Stomach (tissue), 9 donors: ENCODE results near the gene KITLG. TPM values are rescaled to one million over a fixed set of nuclear protein-coding genes. Genes with fewer than 3 reads are reported as not detected.

Experiments used
- DNase-seq, 2 donors: peaks; one replicate each; pipeline versions ENCODE4 v3.0.0 to v3.0.0-alpha.2; 2013 to 2019
- H3K27ac ChIP-seq, 5 donors: fragments of 200-600 bp in 4 of 5; sonication (generic) in 4 of 5; one replicate each; pipeline ENCODE4 v1.5.1; 2013 to 2019; ENCODE audit warnings: mild to moderate bottlenecking in 1 of 5, moderate library complexity in 1 of 5
- H3K27me3 ChIP-seq, 3 donors: fragments of 200-600 bp; sonication (generic); one replicate each; pipeline ENCODE4 v1.5.1; 2017 to 2019; ENCODE audit warnings: mixed run types in 1 of 3
- H3K36me3 ChIP-seq, 4 donors: fragments of 200-600 bp; sonication (generic); 1 replicate in 3 of 4; 2 replicates in 1 of 4; pipeline ENCODE4 v1.5.1; 2016 to 2019
- H3K4me1 ChIP-seq, 4 donors: fragments of 200-600 bp; sonication (generic); one replicate each; pipeline ENCODE4 v1.5.1; 2016 to 2019
- H3K4me3 ChIP-seq, 4 donors: fragments of 200-600 bp; sonication (generic) in 3 of 4; one replicate each; pipeline ENCODE4 v1.5.1; 2016 to 2019; ENCODE audit warnings: mild to moderate bottlenecking in 1 of 4
- H3K9me3 ChIP-seq, 4 donors: fragments of 200-600 bp; sonication (generic); one replicate each; pipeline ENCODE4 v1.5.1; 2016 to 2019
- CTCF ChIP-seq, 7 experiments: fragments of 450-650 bp in 4 of 7; fragments of 200-600 bp in 3 of 7; sonication (generic) in 3 of 7; IDR thresholded peaks; one replicate each; pipeline ENCODE4 v1.5.1; 2016 to 2019; ENCODE audit warnings: antibody characterized with exemption in 7 of 7, control low read depth in 2 of 7, mild to moderate bottlenecking in 1 of 7
- EP300 ChIP-seq: sonication (generic); formaldehyde crosslinking; IDR thresholded peaks from one replicate; pipeline ENCODE4 v1.6.1; 2017; ENCODE audit warnings: antibody characterized with exemption
- POLR2A ChIP-seq, 4 donors: fragments of 450-650 bp; IDR thresholded peaks; one replicate each; pipeline ENCODE4 v1.6.1; 2016; ENCODE audit warnings: antibody characterized with exemption in 4 of 4, control low read depth in 2 of 4, mild to moderate bottlenecking in 1 of 4, moderate library complexity in 1 of 4
- POLR2AphosphoS5 ChIP-seq, 3 donors: sonication (generic); formaldehyde crosslinking; IDR thresholded peaks; one replicate each; pipeline ENCODE4 v1.6.1; 2016; ENCODE audit warnings: antibody characterized with exemption in 3 of 3
- WGBS, 5 donors: extraction: QIAGEN DNeasy Blood & Tissue Kit in 3 of 5; methylation state at CpG; one replicate each; pipeline versions ENCODE4 v1.1.5 to v1.1.7; 2013 to 2018; 5-methylcytosine and 5-hydroxymethylcytosine counted together
- intact Hi-C: fragments of 100-400 bp; cut with DNase I; formaldehyde crosslinking; loops from one replicate; pipeline ENCODE4 v1.15.1; 2023; ENCODE audit warnings: low total_unique reads
- polyA plus RNA-seq, 3 donors: library from polyadenylated mRNA; stranded (reverse); fragments of 200-250 nt; gene quantifications; one replicate each; pipeline ENCODE4 v1.2.3, GENCODE V29; 2013
- total RNA-seq, 5 donors: library from RNA; depleted of rRNA; stranded (reverse); fragments of >200 nt; gene quantifications; one replicate each; pipeline versions ENCODE4 v1.1.0 to v1.2.3, GENCODE V29; 2014 to 2016
- donor health status: healthy with polysubstance abuse.
- donor health status: Bipolar disorder and iron deficiency.
- donor health status: healthy.

The KITLG gene
- total and polyA plus RNA-seq, 8 donors, result 4.6 to 62.4 (median 21.4) TPM

DNA sequence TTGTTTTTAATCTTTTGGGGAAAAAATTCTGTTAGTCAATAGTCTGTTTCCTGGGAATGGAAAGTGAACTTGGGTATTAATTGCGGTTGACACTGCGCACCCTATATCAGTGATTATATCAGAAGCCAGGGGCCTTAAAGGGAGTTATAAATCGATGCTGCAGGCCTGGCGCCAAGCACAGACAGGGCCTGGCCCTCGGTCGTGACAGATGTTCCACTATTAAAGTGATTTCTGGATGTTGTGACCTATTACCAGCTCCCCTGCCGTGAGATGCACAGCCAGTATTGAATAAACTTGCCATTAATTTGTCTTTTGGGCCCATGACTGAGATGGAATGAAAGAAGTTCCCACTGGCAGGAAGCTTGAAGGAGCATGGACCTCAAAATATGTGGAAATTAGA is 45.1 kb upstream of the KITLG start:
- TF ChIP-seq POLR2AphosphoS5 (IDR thresholded peaks at IDR 0.05) (no peak), CTCF (IDR thresholded peaks at IDR 0.05) (no peak), POLR2A (IDR thresholded peaks at IDR 0.05) (no peak)
- Histone ChIP-seq H3K4me3 (no peak overlapping the region), H3K9me3 (no peaks in the 10 kb centered on the region), H3K4me1 (peaks cover 11 to 32% (median 27%) of the 10 kb centered on the region in 4 donors), H3K27ac (no peak overlapping the region), H3K36me3 (no peaks in the 10 kb centered on the region), H3K27me3 (no peaks in the 10 kb centered on the region)
- intact Hi-C loops, result no loop called here
- DNase-seq, result no peak
- 76 to 87% (median 83%) methylated on average over 7 of the region's 7 CpGs for WGBS, 5 donors

DNA sequence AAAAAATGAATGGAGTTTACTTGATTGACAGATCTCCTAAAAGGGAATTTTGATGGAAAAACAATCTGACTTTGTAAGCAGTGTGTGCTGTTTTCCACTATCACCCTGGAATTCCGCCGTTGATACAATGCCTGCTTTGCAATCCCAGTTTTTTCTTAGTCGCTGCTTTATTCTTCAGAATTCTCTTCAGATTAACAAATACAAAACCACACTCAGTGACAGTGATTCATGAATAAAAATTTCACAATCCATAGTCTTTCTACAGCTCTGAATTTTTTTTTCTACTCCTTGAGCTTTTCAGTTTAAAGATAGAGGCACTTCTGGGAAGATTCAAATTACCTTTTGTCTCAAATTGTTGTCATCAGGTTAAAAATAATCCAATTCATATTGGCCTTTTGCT is 44.6 kb upstream of the KITLG start:
- Histone ChIP-seq H3K27ac (no peak overlapping the region), H3K4me1 (peaks cover 11 to 29% (median 24%) of the 10 kb centered on the region in 4 donors)
- intact Hi-C loops, result no loop called here

GRCh38 chr12:88623777-88624548 is 43.7 kb upstream of the KITLG start:
- H3K27ac ChIP-seq, result no peak overlapping the region
- H3K27me3 ChIP-seq, result no peaks in the 10 kb centered on the region
- DNase-seq, result no peak
- H3K36me3 ChIP-seq, result no peaks in the 10 kb centered on the region
- peaks cover 4 to 19% (median 14%) of the 10 kb centered on the region in 4 donors for H3K4me1 ChIP-seq
- intact Hi-C loops, result no loop called here
- H3K4me3 ChIP-seq, result no peak overlapping the region
- no peaks in the 10 kb centered on the region for H3K9me3 ChIP-seq
- 80 to 90% (median 88%) methylated on average over 3 of the region's 3 CpGs for WGBS, 5 donors
- TF ChIP-seq POLR2AphosphoS5 (IDR thresholded peaks at IDR 0.05) (no peak), EP300 (no peak), CTCF (IDR thresholded peaks at IDR 0.05) (no peak), POLR2A (IDR thresholded peaks at IDR 0.05) (no peak)

More for the DNA sequence above, 44.6 kb upstream of the KITLG start:
- no peaks in the 10 kb centered on the region for H3K27me3 ChIP-seq
- TF ChIP-seq POLR2AphosphoS5 (IDR thresholded peaks at IDR 0.05) (no peak), POLR2A (IDR thresholded peaks at IDR 0.05) (no peak), CTCF (IDR thresholded peaks at IDR 0.05) (no peak), EP300 (no peak)
- no peak overlapping the region for H3K4me3 ChIP-seq
- no peaks in the 10 kb centered on the region for H3K36me3 ChIP-seq
- no peaks in the 10 kb centered on the region for H3K9me3 ChIP-seq
- WGBS, 5 donors, result 71 to 81% (median 75%) methylated on average over 3 of the region's 3 CpGs
- DNase-seq, result no peak

- DNase-seq, result no peak
- TF ChIP-seq POLR2A (IDR thresholded peaks at IDR 0.05), result no peak
- no peak for TF ChIP-seq POLR2AphosphoS5 (IDR thresholded peaks at IDR 0.05)
- TF ChIP-seq CTCF (IDR thresholded peaks at IDR 0.05), result no peak
- no peak for TF ChIP-seq EP300
- H3K4me3 ChIP-seq, result no peak overlapping the region
- H3K36me3 ChIP-seq, result no peaks in the 10 kb centered on the region
- intact Hi-C loops, result no loop called here
- H3K4me1 ChIP-seq, result no peaks in the 10 kb centered on the region
- H3K27ac ChIP-seq, result no peak overlapping the region
- no peaks in the 10 kb centered on the region for H3K9me3 ChIP-seq
- no peaks in the 10 kb centered on the region for H3K27me3 ChIP-seq
- 80 to 91% (median 85%) methylated on average over 1 of the region's 1 CpG for WGBS, 5 donors
Observed at GRCh38 chr12:88617352-88617751, 37.1 kb upstream of the KITLG start.
